ENCODE data around the gene C17orf113. TPM values are rescaled to one million over a fixed set of nuclear protein-coding genes. Genes with fewer than 3 reads are reported as not detected.

Gene C17orf113
- polyA plus RNA-seq, 1 donor, result 2.4 TPM

DNA sequence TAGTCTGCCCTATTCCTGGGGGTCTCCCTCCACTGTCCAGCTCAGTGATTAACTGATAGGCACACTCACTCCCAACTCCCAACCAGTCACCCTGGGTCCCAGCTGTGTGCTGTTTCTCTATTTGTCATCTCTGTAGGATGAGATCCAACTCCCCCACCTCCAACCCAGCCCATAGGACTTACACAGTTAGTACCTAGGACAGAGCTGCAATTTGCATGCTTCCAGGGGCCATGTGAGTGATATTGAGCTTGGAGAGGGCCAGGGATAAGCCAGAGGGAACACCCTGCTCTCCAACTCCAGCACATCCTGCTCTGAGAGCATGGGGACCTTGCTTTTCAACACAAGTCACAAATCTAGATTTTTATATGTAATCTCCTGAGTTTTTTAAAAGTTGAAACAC, 8.8 kb downstream of the C17orf113 start:
- no peaks in the 10 kb centered on the region for H3K36me3 ChIP-seq (ENCODE audit: control insufficient read depth, insufficient read depth, low read length)
- H3K27ac ChIP-seq (ENCODE audit: low read length), result no peak overlapping the region
- DNase-seq, result no peak
- H3K4me3 ChIP-seq (ENCODE audit: low read length), result no peak overlapping the region
- H3K9me3 ChIP-seq (ENCODE audit: control insufficient read depth, low read depth, low read length), result no peaks in the 10 kb centered on the region
- H3K27me3 ChIP-seq (ENCODE audit: control insufficient read depth, insufficient read depth, low read length), result peaks cover 10% of the 10 kb centered on the region
- H3K4me1 ChIP-seq (ENCODE audit: control insufficient read depth, insufficient read depth, low read length), result no peaks in the 10 kb centered on the region

DNA sequence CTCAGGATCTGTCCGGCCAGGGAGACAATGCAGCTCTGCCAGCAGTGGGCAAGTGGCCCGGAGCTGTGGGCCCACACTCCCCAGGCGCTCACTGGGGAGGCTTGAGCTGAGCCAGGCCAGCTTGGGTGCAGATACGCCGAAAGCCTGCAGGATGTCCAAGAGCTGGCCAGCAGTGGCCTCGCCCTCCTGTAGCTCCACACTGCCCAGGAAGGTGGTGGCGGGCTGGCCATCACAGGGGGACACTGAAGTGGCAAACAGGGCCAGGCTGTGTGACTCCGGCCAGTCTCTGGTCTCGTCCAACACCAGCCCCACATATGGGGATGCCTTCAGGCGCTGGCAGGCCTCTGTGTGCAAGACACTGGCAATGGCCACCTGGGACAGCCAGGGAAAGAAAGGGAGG, 9.6 kb downstream of the C17orf113 start:
- no peaks in the 10 kb centered on the region for H3K36me3 ChIP-seq (ENCODE audit: control insufficient read depth, insufficient read depth, low read length)
- no peaks in the 10 kb centered on the region for H3K9me3 ChIP-seq (ENCODE audit: control insufficient read depth, low read depth, low read length)
- no peaks in the 10 kb centered on the region for H3K4me1 ChIP-seq (ENCODE audit: control insufficient read depth, insufficient read depth, low read length)
- WGBS (ENCODE audit: insufficient coverage, low lambda C conversion rate), result no CpG with 5 or more reads among the region's 10 CpGs
- DNase-seq, result no peak
- H3K27me3 ChIP-seq (ENCODE audit: control insufficient read depth, insufficient read depth, low read length), result peaks cover 10% of the 10 kb centered on the region
- H3K4me3 ChIP-seq (ENCODE audit: low read length), result no peak overlapping the region
- H3K27ac ChIP-seq (ENCODE audit: low read length), result no peak overlapping the region

DNA sequence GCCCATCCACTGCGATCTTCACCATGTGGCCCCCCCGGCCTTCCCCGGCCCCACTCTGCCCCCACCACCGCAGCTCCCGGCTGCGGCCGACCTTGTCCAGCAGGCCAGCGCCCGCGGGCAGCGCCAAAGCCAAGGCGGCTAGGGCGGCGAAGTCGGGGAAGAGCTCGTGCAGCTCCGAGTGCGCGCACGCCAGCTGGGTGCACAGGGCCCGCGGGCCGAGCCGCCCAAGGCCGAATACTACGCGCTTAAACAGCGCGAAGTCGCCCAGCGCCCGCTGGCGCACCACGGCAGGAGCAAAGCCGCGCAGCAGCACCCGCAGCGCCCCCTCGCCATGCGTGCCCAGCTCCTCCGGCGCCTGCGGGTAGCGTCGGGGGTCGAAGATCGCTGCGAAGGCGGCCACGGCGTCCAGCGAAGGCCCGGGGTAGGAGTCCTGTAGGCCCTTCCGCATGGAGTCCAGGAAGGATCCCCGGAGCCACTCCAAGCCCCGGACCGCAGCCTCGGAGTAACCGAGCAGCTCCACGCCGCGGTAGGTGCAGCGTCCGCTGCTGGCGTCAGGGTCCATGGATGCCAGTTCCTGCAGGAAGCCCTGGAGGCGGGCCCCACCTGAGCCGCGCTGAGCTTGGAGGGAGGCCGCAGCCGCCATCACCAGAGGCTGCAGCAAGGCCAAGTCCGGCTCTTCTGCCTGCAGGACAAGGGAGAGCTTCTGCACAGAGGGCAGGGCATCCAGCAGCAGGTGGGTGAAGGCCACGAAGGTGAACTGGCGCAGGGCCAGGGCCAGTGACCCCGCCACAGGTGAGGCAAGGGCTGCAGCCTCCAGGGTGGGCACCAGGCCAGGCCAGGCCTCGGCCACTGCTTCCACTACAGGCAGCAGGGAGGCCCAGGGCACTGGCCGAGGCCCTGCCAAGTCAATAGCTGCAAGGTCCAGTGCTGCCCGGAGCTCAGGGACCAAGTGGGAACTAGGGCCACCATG, 10.3 kb downstream of the C17orf113 start:
- Histone ChIP-seq H3K27ac (ENCODE audit: low read length) (no peak overlapping the region), H3K27me3 (ENCODE audit: control insufficient read depth, insufficient read depth, low read length) (peaks cover 10% of the 10 kb centered on the region), H3K36me3 (ENCODE audit: control insufficient read depth, insufficient read depth, low read length) (no peaks in the 10 kb centered on the region), H3K4me3 (ENCODE audit: low read length) (no peak overlapping the region), H3K9me3 (ENCODE audit: control insufficient read depth, low read depth, low read length) (no peaks in the 10 kb centered on the region), H3K4me1 (ENCODE audit: control insufficient read depth, insufficient read depth, low read length) (no peaks in the 10 kb centered on the region)
- WGBS (ENCODE audit: insufficient coverage, low lambda C conversion rate), result no CpG with 5 or more reads among the region's 77 CpGs
- DNase-seq, result peak in 1 of 2 donors; percentile 29

DNA sequence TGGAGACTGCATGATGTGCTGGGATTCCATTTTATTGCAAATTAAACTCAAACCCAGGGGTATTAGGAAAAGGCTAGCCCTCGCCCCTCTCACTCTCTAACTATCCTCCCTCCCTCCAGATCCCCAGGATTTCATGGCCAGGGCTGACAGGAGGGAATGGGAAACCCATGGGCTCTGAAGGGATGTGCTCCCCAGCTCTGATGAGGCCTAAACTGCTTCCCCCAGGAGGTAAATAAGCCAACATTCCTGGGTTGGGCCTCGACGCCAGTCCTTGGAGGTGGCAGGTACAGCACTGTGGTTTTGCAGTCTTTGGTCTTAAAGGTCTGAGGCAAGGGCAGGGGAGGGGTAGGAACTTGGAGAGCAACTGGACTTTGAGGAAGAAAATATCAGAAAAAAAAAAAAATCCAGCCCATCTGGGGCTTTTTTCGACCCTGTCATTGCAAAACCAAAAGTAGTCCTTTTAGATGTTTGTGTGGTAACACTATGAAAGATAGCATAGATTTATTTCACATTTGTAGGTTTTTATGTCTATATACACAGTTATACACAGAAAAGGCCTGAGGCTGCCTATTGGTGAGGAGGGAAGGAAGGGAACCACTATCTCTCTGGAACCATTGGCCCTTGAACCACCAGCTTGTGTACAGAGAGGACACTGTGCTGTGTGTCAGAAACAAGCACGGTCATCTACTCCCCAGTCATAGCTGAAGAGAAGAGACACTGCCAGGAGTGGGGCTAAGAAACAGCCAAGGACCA, 12.0 kb downstream of the C17orf113 start:
- no peak overlapping the region for H3K4me3 ChIP-seq (ENCODE audit: low read length)
- no peaks in the 10 kb centered on the region for H3K4me1 ChIP-seq (ENCODE audit: control insufficient read depth, insufficient read depth, low read length)
- DNase-seq, result no peak
- H3K27ac ChIP-seq (ENCODE audit: low read length), result no peak overlapping the region
- no peaks in the 10 kb centered on the region for H3K36me3 ChIP-seq (ENCODE audit: control insufficient read depth, insufficient read depth, low read length)
- H3K9me3 ChIP-seq (ENCODE audit: control insufficient read depth, low read depth, low read length), result no peaks in the 10 kb centered on the region
- peaks cover 10% of the 10 kb centered on the region for H3K27me3 ChIP-seq (ENCODE audit: control insufficient read depth, insufficient read depth, low read length)
- WGBS (ENCODE audit: insufficient coverage, low lambda C conversion rate), result no CpG with 5 or more reads among the region's 5 CpGs

DNA sequence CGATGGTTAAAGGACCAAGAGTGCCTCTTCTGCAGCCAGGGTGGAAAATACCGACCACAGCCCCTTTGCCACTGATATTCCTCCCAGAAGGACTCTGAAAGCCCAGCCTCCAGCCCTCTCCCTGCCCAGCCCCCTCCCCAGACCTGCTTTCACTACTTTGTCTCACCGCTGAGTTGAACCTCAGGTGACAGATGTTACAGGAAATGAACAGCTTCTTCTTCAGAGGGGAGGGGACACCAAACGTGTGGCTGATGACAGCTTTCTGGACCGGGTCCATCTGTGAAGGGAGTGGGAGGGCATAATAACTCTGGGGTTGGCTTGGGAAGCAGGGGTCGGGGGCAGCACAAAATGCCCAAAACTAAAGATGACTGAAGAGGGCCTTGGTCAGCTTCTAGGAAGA, 16.3 kb downstream of the C17orf113 start:
- no peaks in the 10 kb centered on the region for H3K9me3 ChIP-seq (ENCODE audit: control insufficient read depth, low read depth, low read length)

DNA sequence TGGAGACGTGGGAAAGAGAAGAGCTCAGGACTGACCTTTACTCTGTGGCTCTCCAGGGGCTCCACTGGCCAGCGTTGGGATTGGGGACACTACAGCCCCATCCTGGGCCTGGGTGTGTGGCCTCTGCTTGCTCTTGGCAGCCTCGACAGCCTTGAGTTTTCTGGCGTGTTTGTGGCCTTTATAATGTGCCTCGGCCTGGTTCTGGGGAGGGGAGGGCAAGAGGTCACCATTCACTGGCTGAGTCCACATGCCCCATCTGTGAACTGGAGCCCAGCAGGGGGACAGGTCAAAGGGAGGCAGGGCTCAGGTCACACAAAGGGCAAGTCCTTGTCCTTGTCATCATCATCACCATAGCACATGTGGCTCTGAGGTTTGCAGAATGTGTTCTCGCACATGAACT, 18.8 kb downstream of the C17orf113 start:
- H3K4me1 ChIP-seq (ENCODE audit: control insufficient read depth, insufficient read depth, low read length), result no peaks in the 10 kb centered on the region
- H3K27ac ChIP-seq (ENCODE audit: low read length), result no peak overlapping the region
- WGBS (ENCODE audit: insufficient coverage, low lambda C conversion rate), result no CpG with 5 or more reads among the region's 6 CpGs
- H3K36me3 ChIP-seq (ENCODE audit: control insufficient read depth, insufficient read depth, low read length), result no peaks in the 10 kb centered on the region
- no peak overlapping the region for H3K4me3 ChIP-seq (ENCODE audit: low read length)
- no peaks in the 10 kb centered on the region for H3K9me3 ChIP-seq (ENCODE audit: control insufficient read depth, low read depth, low read length)
- H3K27me3 ChIP-seq (ENCODE audit: control insufficient read depth, insufficient read depth, low read length), result no peaks in the 10 kb centered on the region
- no peak for DNase-seq

More for the DNA sequence above, 16.3 kb downstream of the C17orf113 start:
- H3K27me3 ChIP-seq (ENCODE audit: control insufficient read depth, insufficient read depth, low read length), result no peaks in the 10 kb centered on the region
- H3K36me3 ChIP-seq (ENCODE audit: control insufficient read depth, insufficient read depth, low read length), result no peaks in the 10 kb centered on the region
- DNase-seq, result no peak
- H3K27ac ChIP-seq (ENCODE audit: low read length), result no peak overlapping the region
- no peak overlapping the region for H3K4me3 ChIP-seq (ENCODE audit: low read length)
- no CpG with 5 or more reads among the region's 6 CpGs for WGBS (ENCODE audit: insufficient coverage, low lambda C conversion rate)
- H3K4me1 ChIP-seq (ENCODE audit: control insufficient read depth, insufficient read depth, low read length), result no peaks in the 10 kb centered on the region

DNA sequence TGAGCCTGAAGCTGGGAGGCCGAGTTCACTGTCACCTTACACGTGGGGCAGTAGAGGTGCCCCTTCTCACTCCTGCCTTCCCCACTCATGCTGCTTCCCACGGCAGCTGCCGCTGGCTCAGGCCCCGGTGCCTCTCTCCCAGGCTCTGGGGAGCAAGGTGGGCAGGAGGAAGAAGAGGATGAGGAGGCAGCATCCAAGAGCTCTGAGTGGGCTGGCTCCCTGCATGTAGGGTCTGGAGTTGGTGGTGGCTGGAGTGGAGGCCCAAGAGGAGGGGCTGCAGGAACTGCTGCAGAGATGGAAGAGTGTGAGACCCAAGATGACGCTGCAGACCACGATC, 21.6 kb downstream of the C17orf113 start:
- no CpG with 5 or more reads among the region's 7 CpGs for WGBS (ENCODE audit: insufficient coverage, low lambda C conversion rate)
- H3K27me3 ChIP-seq (ENCODE audit: control insufficient read depth, insufficient read depth, low read length), result no peaks in the 10 kb centered on the region
- H3K4me1 ChIP-seq (ENCODE audit: control insufficient read depth, insufficient read depth, low read length), result peaks cover 17% of the 10 kb centered on the region
- H3K27ac ChIP-seq (ENCODE audit: low read length), result no peak overlapping the region
- peaks cover 8% of the 10 kb centered on the region for H3K36me3 ChIP-seq (ENCODE audit: control insufficient read depth, insufficient read depth, low read length)
- H3K9me3 ChIP-seq (ENCODE audit: control insufficient read depth, low read depth, low read length), result no peaks in the 10 kb centered on the region
- H3K4me3 ChIP-seq (ENCODE audit: low read length), result no peak overlapping the region
- no peak for DNase-seq

DNA sequence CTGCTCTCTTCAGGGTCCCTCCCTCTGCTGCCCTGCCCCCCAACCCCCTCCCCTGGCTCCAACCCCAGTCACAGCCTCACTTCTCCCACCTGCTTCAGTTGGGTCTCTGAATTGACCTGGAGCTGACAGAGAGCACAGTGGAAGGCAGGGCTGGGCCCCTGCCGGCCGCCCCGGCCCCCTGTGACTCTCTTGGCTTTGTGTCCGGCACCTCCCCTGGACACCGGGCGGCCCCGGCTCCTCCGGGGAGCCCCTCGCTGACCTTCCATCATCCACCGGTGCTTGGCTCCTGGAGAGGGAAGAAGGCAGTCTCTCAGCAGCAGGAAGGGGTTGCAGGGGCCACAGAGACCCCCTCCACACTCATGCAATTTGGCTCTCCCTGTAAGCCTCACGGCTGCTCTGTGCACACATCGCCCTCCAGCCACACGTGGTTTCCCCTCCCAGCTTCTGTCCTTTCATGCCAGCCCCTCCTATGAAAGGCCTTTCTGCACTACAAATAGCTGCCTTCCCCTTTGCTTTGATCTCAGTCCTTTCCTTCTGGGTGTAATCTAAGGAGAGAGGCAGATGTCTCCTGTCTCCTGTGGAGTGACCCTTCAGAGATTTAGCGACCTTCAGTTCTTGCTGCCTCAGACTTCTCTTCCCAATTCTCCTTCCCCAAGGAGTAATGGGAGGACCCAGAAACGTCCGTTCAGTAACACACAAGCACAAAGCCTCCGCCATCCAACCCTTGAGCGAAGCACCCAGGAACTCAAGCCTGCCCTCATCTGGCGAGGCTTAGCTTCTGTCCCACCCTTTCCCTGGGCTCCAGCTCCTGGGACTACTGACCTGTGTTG, 22.2 kb downstream of the C17orf113 start:
- Histone ChIP-seq H3K27ac (ENCODE audit: low read length) (no peak overlapping the region), H3K4me1 (ENCODE audit: control insufficient read depth, insufficient read depth, low read length) (peaks cover 17% of the 10 kb centered on the region), H3K27me3 (ENCODE audit: control insufficient read depth, insufficient read depth, low read length) (no peaks in the 10 kb centered on the region), H3K9me3 (ENCODE audit: control insufficient read depth, low read depth, low read length) (no peaks in the 10 kb centered on the region), H3K4me3 (ENCODE audit: low read length) (no peak overlapping the region), H3K36me3 (ENCODE audit: control insufficient read depth, insufficient read depth, low read length) (peaks cover 14% of the 10 kb centered on the region)
- WGBS (ENCODE audit: insufficient coverage, low lambda C conversion rate), result no CpG with 5 or more reads among the region's 19 CpGs
- DNase-seq, result no peak

DNA sequence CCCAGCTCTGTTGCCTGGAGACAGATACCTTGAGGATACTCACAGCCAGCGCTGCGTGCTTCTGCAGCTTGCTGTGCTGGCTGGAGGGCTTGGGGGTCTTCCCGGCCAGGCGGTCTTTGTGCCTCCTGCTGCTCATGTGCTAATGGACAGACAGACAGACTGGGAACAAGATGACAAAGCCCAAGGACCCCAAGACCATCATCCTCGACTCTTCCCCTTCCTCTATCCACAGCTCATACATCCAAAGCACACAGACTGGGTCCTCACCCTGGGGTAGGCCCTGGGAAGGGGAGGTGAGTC, 22.9 kb downstream of the C17orf113 start:
- peaks cover 21% of the 10 kb centered on the region for H3K36me3 ChIP-seq (ENCODE audit: control insufficient read depth, insufficient read depth, low read length)
- H3K4me3 ChIP-seq (ENCODE audit: low read length), result no peak overlapping the region
- no peak overlapping the region for H3K27ac ChIP-seq (ENCODE audit: low read length)
- H3K27me3 ChIP-seq (ENCODE audit: control insufficient read depth, insufficient read depth, low read length), result no peaks in the 10 kb centered on the region
- WGBS (ENCODE audit: insufficient coverage, low lambda C conversion rate), result no CpG with 5 or more reads among the region's 5 CpGs
- H3K4me1 ChIP-seq (ENCODE audit: control insufficient read depth, insufficient read depth, low read length), result peaks cover 17% of the 10 kb centered on the region
- no peaks in the 10 kb centered on the region for H3K9me3 ChIP-seq (ENCODE audit: control insufficient read depth, low read depth, low read length)
- no peak for DNase-seq

DNA sequence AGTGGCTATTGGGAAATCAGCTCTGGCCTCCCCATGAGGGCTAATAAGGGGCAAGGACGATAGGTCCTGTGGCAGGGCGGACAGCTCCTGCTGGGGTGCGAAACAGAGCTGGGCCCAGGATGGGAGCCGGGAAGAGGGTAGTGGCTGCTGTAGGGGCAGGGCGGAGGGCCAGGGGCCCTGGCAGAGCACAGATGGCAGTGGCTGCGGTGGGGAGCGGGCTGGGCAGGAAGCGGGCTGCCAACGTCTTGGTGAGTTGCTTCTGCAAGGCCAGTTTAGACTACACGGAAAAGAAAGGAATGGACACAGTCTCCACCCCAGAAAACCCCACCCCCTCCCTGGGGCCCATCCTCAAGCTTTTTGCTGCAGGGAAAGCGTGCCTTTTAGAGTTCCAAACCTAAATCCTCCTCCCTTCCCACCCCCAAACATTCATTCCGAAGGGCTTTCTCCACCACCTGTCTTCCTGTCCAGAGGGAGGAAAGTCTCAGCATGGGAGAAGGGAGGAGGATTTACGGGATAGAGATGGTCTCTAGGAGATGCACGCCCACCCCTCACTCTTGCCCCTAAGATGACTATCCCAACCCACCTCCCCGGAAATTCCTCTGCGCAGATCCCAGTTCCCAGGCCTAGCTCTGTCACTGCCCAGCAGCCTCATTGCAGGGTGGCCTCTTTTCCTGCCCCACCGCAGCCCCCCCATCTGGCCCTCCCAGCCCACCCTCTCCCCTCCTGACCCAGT, 23.4 kb downstream of the C17orf113 start:
- no CpG with 5 or more reads among the region's 17 CpGs for WGBS (ENCODE audit: insufficient coverage, low lambda C conversion rate)
- H3K4me1 ChIP-seq (ENCODE audit: control insufficient read depth, insufficient read depth, low read length), result peaks cover 17% of the 10 kb centered on the region

More for the DNA sequence above, 23.4 kb downstream of the C17orf113 start:
- Histone ChIP-seq H3K36me3 (ENCODE audit: control insufficient read depth, insufficient read depth, low read length) (peaks cover 26% of the 10 kb centered on the region), H3K27ac (ENCODE audit: low read length) (no peak overlapping the region), H3K27me3 (ENCODE audit: control insufficient read depth, insufficient read depth, low read length) (no peaks in the 10 kb centered on the region), H3K9me3 (ENCODE audit: control insufficient read depth, low read depth, low read length) (no peaks in the 10 kb centered on the region), H3K4me3 (ENCODE audit: low read length) (no peak overlapping the region)
- no peak for DNase-seq

Measured in large intestine (tissue), 3 donors.